Fibroblast of skin of right quadriceps (primary cell): Measurements from ENCODE around the gene CDK5.

Experiments used
- DNase-seq: peaks from one replicate; pipeline ENCODE4 v3.0.0-alpha.2; 2013

CDK5 gene

GRCh38 chr7:151071032-151071866 lies 13.6 kb upstream of the CDK5 start:
- DNase-seq = no peak

- no peak for DNase-seq
These were observed 12.9 kb upstream of the CDK5 start for GRCh38 chr7:151070574-151070960.

DNA sequence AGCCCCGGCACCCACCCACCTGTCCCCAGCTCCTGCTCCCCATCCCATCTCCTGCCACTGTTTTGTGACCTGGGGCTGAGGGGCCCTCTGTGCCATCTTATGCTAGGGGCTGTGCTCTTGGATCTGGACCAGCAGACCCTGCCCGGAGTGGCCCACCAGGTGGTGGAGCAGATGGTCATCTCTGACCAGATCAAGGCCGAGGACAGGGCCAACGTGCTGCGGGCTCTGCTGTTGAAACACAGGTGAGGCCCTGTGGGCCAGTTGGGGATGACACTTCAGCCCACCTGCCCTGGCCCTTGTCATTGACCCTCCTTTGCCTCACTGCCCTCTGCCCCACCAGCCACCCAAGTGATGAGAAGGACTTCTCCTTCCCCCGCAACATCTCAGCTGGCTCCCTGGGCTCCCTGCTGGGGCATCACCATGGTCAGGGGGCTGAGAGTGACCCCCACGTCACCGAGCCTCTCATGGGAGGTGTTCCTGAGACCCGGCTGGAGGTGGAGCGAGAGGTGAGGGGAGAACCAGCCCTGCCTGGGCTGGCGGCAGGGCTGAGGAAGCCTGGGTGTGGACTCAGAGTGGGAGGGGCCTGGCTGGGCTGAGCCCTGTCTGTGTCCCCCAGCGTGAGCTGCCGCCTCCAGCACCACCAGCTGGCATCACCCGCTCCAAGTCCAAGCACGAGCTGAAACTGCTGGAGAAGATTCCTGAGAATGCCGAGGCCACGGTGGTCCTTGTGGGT lies 12.3 kb upstream of the CDK5 start:
- no peak for DNase-seq

DNA sequence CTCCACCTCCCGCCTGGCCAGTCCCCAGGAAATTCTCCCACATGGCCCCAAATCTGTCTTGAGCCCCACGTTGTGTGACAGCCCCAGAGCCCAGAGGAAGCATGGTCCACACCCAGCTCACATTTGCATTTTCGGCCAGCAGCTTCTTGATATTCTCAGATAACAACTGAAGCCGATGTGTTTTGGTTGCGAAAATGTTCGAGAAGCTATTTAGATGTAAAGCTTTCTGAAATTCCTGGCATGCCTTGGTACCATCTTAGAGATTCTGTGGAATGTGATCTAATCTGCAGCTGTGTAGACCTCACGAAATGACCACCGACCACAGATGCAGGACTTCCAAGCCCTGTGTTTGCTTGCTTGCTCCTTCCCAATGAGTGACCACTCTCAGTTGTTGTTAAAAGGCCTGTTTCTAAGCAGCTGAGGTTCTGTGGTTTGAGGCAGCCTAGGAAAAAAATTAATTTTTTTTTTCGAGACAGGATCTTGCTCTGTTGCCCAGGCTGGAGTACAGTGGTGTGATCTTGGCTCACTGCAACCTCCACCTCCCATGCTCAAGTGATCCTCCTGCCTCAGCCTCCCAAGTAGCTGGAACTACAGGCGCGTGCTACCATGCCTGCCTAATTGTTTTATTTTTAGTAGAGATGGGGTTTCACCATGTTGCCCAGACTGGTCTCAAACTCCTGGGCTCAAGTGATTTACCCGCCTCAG lies 10.5 kb upstream of the CDK5 start:
- DNase-seq = no peak

DNA sequence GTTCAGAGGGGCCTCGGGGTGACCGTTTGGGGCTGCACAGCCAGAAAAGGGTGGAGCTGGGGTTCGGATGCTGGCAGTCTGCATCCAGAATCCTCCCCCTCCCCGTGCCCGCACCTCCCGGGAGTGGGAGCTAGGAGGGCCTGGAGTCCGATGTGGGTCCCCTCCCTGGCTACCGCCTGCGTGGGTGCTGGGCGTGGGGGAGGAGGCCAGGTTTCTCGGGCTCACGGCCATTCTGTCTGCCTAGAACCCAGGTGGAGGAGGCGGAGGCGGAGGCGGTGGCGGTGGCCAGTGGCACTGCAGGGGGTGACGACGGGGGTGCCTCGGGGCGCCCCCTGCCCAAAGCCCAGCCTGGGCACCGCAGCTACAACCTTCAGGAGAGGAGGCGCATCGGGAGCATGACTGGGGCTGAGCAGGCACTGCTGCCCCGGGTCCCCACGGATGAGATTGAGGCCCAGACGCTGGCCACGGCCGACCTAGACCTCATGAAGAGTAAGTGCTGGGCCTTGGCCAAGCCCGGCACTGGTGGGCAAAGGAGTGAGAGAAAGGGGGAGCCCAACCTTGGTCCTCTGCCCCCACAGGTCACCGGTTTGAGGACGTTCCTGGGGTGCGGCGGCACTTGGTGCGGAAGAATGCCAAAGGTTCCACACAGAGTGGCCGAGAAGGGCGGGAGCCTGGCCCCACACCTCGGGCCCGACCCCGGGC lies 8.7 kb upstream of the CDK5 start:
- DNase-seq = no peak

DNA sequence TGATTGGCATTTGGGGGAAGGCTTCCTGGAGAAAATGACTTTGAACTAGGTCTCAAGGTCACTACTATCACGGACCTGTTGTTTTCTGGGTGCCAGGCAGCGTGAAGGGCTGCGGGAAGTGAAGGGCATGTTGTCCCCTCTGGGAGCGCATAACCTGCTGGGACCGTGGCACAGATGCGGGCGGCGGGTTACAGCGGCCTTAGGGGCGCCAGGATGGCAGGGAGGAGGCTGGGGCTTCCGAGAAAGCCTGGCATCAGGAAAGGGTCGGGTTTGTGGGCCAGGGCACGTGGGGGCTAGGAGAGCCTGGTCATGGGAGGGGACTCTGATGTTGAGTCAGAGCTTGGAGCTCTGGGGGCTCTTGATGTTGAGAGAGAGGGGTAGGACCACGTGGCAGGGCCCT lies 7.8 kb upstream of the CDK5 start:
- DNase-seq = no peak

DNA sequence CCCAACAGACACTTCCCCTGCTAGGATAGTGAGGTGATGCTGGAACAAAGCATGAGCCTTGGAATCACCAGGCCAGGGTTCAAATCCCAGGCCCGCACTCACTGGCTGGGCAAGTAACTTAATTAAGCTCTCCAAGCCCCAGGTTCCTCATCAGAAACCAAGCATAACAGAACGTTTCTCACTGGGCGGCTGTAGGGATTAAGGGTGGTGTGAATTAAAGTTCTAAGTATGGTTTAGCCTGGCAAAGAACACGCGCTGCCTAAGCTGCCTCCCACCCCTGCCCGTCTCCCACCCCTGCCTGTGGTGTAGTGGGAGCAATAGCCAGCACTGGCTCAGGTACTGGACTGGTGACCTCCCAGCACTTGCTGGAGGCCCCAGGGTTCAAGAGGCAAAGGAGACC lies 7.3 kb upstream of the CDK5 start:
- DNase-seq = no peak

GRCh38 chr7:151064454-151064853 lies 6.8 kb upstream of the CDK5 start:
- no peak for DNase-seq

- DNase-seq = no peak
These were observed 5.5 kb upstream of the CDK5 start for GRCh38 chr7:151063212-151063561.

DNA sequence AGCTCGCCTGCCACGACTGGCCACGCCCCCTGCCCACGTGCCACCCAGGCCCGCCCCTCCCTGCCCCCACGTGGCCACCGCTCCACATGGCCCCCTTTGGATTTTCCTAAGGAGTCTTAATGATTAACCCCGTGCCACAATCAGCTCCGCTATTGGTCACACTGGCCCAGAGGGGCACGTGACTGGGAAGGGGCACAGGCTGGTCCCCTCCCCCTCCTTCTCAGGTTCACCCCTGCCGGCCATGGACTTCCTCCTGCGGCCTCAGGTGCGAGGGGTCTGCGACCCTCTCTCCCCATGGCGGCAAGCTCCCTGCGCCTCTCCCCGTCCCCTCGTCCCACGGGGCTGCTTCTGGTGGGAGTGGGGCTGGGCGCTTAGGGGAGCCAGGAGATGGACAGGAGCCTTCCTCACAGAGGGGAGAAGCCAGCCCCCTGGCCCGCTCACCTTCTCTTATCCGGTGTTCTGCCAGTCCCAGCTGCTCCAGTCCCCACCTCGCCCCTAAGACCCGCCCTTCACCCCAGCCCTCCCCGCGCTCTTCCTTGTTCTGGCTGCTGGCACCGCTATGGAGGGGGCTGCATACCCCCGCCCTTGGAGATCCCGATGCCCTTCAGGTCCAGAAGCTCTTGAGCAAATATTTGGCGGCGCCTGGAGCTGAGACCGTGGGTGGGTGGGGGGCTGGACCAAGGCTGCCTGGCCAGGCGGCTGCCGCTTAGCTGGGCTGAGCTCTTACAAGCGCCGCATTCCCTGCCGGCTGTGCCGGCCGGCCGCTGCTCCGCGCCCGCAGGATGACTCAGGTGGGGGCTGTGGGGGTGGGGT lies 4.9 kb upstream of the CDK5 start:
- DNase-seq = peak; percentile 58

DNA sequence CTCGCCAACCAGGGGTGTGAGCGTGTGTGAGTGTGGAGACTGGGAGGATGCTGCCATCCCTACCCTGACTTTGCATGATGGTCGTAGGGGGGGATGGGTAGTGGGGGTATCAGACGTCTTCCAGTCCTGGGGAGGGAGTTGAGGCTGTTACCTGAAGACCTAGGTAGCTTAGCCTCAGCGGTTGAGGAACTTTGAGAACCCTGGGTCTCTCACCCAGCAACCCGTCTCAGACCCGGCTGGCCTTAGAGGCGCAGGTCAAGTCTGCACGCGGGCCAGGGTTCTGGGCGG lies 4.4 kb upstream of the CDK5 start:
- DNase-seq = no peak

GRCh38 chr7:151061213-151062110 lies 3.8 kb upstream of the CDK5 start:
- no peak for DNase-seq

- DNase-seq = no peak
These were observed 2.9 kb upstream of the CDK5 start for GRCh38 chr7:151060416-151061212.

- DNase-seq = no peak
These were observed 2.4 kb upstream of the CDK5 start for GRCh38 chr7:151060113-151060415.

DNA sequence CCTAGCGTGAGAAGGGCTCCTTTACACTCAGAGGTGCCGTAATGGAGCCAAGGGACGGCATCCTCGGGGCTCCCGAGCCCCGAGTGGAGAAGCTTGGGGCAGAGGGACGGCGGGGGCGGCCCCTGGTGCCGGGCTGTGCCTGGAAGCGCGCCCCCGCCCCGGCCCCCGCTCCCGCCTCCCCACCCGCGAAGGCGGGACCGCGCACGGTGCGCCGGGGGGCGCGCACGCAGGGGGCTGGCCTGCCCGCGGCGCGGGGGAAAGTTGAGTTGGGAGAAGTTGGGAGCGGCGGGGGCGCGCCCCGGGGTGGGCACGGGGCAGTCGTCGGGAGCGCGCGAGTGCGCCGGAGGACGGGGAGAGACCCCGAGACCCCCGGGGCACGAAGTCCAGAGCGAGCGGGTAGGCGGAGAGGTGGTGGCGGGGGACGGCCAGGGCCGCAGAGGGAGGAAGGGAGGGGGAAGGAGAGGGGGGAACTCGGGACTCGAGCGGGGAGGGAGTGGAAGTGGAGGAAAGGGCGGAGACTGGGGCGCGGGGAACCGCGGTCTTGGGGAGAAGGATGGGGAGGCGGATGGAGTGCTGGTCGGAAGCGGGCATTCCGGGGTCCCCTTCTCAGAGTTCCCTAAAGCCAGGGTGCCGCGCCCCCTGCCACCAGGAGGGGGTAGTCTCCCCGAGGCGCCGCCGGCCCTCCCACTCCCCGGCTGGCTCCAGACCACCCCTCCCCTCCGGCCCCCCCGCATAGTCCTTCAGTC lies 1.8 kb upstream of the CDK5 start, which contains the start of gene SLC4A2:
Gene SLC4A2 (plus strand): TSS at position 223 of the 746 bp plus-strand sequence. CDS start 2,399 bp downstream, outside the sequence.
- DNase-seq = peak; percentile 77

DNA sequence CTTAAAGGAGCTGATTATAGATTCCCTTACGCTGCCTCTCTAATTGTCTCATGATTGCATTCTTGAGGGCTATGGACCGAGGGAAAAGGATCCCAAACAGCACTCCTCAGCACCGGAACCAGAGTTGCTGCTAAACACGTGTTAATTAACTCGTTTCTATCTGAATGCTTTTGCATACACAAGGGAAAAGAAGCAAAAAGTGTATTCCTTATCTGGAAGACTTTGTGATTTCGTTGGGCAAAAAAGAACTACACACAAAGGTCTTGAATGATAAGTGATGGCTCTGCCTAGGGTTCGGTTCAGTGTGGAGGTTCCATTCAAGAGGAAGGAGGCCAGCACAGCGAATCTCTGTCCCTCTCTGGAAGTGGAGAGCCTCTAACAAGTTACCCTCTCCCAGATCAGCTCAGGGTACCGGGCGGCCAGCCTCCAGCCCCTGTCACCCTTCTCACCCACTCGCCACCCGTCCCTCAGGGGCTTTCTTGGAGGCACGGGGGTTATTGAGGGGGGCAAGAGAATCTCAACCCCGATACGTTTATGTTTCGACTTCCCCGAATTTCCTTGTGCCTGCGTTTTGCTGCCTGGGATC lies 1.2 kb upstream of the CDK5 start:
- DNase-seq = no peak

DNA sequence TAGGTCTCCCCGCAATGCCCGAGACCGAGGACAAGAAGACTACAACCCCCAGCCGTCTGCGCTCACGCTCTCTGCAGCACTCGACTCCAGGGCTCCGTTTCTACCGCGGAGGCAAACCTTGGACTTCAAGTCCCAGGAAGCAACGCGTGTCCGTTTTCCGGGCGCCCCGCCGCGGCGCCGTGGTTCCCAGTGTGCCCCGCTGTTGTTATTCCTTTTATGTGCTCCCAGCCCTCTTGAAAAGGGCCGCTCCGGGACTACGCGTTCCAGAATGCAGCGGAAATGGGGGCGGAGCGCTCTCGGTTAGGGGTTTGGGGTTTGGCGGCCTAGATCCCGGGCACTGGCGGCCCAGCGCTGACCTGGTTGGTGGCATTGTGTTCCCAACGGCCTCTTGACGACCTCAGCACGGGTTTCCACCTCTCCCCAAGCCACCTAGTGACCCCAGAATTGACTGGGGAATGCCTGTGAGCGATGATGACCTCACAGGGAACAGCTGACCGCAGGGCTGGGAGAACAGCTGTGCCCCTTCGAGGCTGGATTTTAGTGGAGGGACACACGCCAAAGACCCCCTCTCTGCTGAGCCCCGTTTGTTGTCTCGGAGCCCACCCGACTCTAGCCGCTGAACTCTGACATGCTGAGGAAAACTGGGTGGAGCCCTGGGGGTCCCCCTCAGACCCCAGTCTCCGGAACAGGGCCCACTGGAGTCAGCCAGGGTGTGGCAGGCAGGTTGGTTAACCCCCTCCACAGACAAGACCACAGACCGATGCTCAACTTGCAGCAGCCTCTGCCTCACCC lies 488 bp upstream of the CDK5 start:
- peak; percentile 100 for DNase-seq

DNA sequence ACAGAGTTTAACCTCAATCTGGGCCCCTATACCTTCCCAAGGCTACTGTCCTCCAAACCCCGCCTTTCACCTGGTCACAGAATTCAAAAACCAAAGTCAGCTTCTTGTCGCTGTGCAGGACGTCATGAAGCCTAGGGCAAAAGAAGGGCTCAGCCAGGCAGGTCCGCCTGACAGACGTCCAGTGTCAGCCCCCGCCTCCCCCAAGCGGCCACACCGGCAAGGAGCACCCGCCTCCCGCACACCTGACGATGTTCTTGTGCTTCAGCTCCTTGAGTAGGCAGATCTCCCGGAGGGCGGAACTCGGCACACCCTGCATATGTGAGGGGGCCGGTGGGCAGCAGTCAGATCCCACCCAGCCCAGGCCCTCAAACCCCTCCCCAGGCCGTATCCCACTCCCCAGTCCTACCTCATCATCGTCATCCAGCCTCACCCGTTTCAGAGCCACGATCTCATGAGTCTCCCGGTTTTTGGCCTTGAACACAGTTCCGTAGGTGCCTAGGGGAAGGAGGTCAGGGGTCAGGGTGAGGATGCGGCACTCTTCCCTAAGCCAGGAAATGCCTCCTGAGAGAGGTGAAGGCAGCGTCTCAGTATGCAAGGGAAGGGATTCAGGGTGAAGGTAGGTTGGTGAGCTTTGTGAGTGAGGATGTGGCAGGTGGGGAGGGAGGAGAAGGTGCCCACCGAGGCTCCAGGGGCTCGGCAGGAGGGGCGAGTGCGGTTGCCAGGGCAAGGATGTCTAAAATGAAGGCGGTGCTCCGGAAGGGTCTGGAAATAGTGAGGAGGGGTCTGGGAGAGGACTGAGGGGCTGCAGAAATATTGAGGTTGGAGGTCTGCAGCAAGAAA lies 811 bp downstream of the CDK5 start:
- no peak for DNase-seq
